ENCODE measurements around the gene COPS4.

The COPS4 gene

GRCh38 chr4:83112231-83112630, 77.2 kb downstream of the COPS4 start:
- no peak for TF ChIP-seq CTCF (IDR thresholded peaks at IDR 0.05)
- H3K27ac ChIP-seq = no peak overlapping the region
- intact Hi-C loops (cut with DNase I; ENCODE audit: low total_unique reads) = no loop called here
- H3K4me3 ChIP-seq = no peak overlapping the region
- H3K36me3 ChIP-seq = no peaks in the 10 kb centered on the region
- no peaks in the 10 kb centered on the region for H3K27me3 ChIP-seq
- no peak for DNase-seq
- H3K4me1 ChIP-seq = peaks cover 0 to 14% (median 12%) of the 10 kb centered on the region in 4 donors
- no peaks in the 10 kb centered on the region for H3K9me3 ChIP-seq

- intact Hi-C loops (cut with DNase I; ENCODE audit: low total_unique reads) = no loop called here
- TF ChIP-seq CTCF (IDR thresholded peaks at IDR 0.05) = no peak
Observed at GRCh38 chr4:83112678-83113428, 77.9 kb downstream of the COPS4 start.

GRCh38 chr4:83113429-83113786, 78.4 kb downstream of the COPS4 start:
- DNase-seq = no peak
- Histone ChIP-seq H3K27ac (no peak overlapping the region), H3K27me3 (no peaks in the 10 kb centered on the region), H3K9me3 (no peaks in the 10 kb centered on the region), H3K36me3 (no peaks in the 10 kb centered on the region), H3K4me3 (no peak overlapping the region), H3K4me1 (peaks cover 0 to 14% (median 12%) of the 10 kb centered on the region in 4 donors)
- intact Hi-C loops (cut with DNase I; ENCODE audit: low total_unique reads) = no loop called here
- TF ChIP-seq CTCF (IDR thresholded peaks at IDR 0.05) = no peak

More at GRCh38 chr4:83112678-83113428, 77.9 kb downstream of the COPS4 start:
- Histone ChIP-seq H3K27ac (no peak overlapping the region), H3K36me3 (no peaks in the 10 kb centered on the region), H3K4me3 (no peak overlapping the region), H3K9me3 (no peaks in the 10 kb centered on the region), H3K27me3 (no peaks in the 10 kb centered on the region), H3K4me1 (peaks cover 0 to 14% (median 12%) of the 10 kb centered on the region in 4 donors)
- DNase-seq = no peak

GRCh38 chr4:83114576-83114975, 79.6 kb downstream of the COPS4 start, which contains the start of gene PLAC8:
PLAC8 (minus strand) TSS chr4:83114729; CDS start chr4:83107921, 6,808 bp downstream.
- intact Hi-C loops (cut with DNase I; ENCODE audit: low total_unique reads) = no loop called here
- DNase-seq = no peak
- H3K27ac ChIP-seq = no peak within 1 kb of the TSS
- no peaks in the 10 kb centered on the region for H3K9me3 ChIP-seq
- no peaks in the 10 kb centered on the region for H3K36me3 ChIP-seq
- TF ChIP-seq CTCF (IDR thresholded peaks at IDR 0.05) = no peak
- H3K4me1 ChIP-seq = peaks cover 0 to 9% (median 8%) of the 10 kb centered on the region in 4 donors
- no peak within 1 kb of the TSS for H3K4me3 ChIP-seq
- H3K27me3 ChIP-seq = no peaks in the 10 kb centered on the region

- Histone ChIP-seq H3K27ac (no peak overlapping the region), H3K9me3 (no peaks in the 10 kb centered on the region), H3K27me3 (no peaks in the 10 kb centered on the region), H3K4me1 (peaks cover 0 to 8% (median 4%) of the 10 kb centered on the region in 4 donors), H3K4me3 (no peak overlapping the region), H3K36me3 (no peaks in the 10 kb centered on the region)
- TF ChIP-seq CTCF (IDR thresholded peaks at IDR 0.05) = no peak
- intact Hi-C loops (cut with DNase I; ENCODE audit: low total_unique reads) = no loop called here
- no peak for DNase-seq
Observed at GRCh38 chr4:83115000-83115399, 80.0 kb downstream of the COPS4 start.
